HG02852 (cell line): ENCODE results near the gene ADORA3.

Experiments used
- ATAC-seq: cut with Tn5 transposase; IDR thresholded peaks from one replicate; pipeline ENCODE4 v1.9.1; 2021; ENCODE audit warnings: mild to moderate bottlenecking, moderate library complexity; ENCODE audit not compliant: unreplicated experiment

The ADORA3 gene

GRCh38 chr1:111449703-111450017 lies 53.8 kb downstream of the ADORA3 start:
- no peak for ATAC-seq
